Mesothelial cell of epicardium (in vitro differentiated cells): ENCODE measurements around the gene ME3. TPM values are rescaled to one million over a fixed set of nuclear protein-coding genes. Genes with fewer than 3 reads are reported as not detected.
A peak's percentile ranks its signal among the peaks of the same experiment; 100 is the strongest.

Experiments
- DNase-seq, 2 experiments: peaks; one replicate each; pipeline ENCODE4 v3.0.0; 2021; ENCODE audit warnings: low spot score in 2 of 2; ENCODE audit not compliant: unreplicated experiment in 2 of 2
- H3K27ac Mint-ChIP-seq: 2 replicates; pipeline ENCODE4 v1.8.0; 2021; ENCODE audit warnings: mixed read lengths
- H3K27me3 Mint-ChIP-seq: 2 replicates; pipeline ENCODE4 v1.8.0; 2021; ENCODE audit warnings: low read depth, mixed read lengths
- H3K36me3 Mint-ChIP-seq: 2 replicates; pipeline ENCODE4 v1.8.0; 2021; ENCODE audit warnings: mixed read lengths
- H3K4me1 Mint-ChIP-seq: 2 replicates; pipeline ENCODE4 v1.8.0; 2021; ENCODE audit warnings: mixed read lengths
- H3K4me3 Mint-ChIP-seq: 2 replicates; pipeline ENCODE4 v1.8.0; 2021; ENCODE audit warnings: mild to moderate bottlenecking, moderate library complexity, mixed read lengths
- H3K9me3 Mint-ChIP-seq: 2 replicates; pipeline ENCODE4 v1.8.0; 2021; ENCODE audit warnings: mixed read lengths
- CTCF ChIP-seq: fragments of 200-600 bp; sonication (generic); IDR thresholded peaks from one replicate; pipeline ENCODE4 v1.5.0; 2021; ENCODE audit warnings: antibody characterized with exemption; ENCODE audit not compliant: unreplicated experiment
- total RNA-seq: library from RNA; stranded (reverse); gene quantifications from 3 replicates; pipeline ENCODE4 v1.2.1, GENCODE V29; 2021

ME3 gene
- total RNA-seq, 1 donor from 2014 or later = 11.8 TPM

DNA sequence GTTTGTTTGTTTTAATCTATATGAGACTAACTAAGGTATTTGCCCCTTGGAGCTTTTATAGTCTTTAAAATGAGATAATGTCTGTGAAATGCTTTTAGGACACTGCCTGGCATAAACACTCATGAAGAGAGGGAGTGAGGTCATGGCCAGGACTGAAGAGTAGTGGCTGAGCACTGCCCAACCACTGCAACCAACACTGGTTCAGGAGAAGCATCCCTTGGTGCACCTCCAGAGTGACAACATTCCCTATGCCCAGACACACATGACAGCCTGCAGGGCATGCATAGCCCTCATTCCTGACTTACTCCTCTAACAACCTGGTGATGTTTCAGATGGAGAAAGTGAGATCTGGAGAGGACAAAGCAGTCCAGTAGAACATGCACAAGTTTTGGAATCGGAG lies 36.1 kb downstream of the ME3 start:
- Mint-ChIP-seq H3K27me3 (no peaks in the 10 kb centered on the region), H3K27ac (no peak overlapping the region), H3K9me3 (no peaks in the 10 kb centered on the region), H3K4me1 (peaks cover 7% of the 10 kb centered on the region), H3K4me3 (no peak overlapping the region), H3K36me3 (no peaks in the 10 kb centered on the region)
- no peak for TF ChIP-seq CTCF
- no peak for DNase-seq

GRCh38 chr11:86632499-86633269 lies 39.7 kb downstream of the ME3 start:
- no peaks in the 10 kb centered on the region for H3K36me3 Mint-ChIP-seq
- no peak for DNase-seq
- peaks cover 3% of the 10 kb centered on the region for H3K4me1 Mint-ChIP-seq
- H3K27me3 Mint-ChIP-seq = no peaks in the 10 kb centered on the region
- no peaks in the 10 kb centered on the region for H3K9me3 Mint-ChIP-seq
- H3K4me3 Mint-ChIP-seq = no peak overlapping the region
- no peak for TF ChIP-seq CTCF
- H3K27ac Mint-ChIP-seq = no peak overlapping the region

DNA sequence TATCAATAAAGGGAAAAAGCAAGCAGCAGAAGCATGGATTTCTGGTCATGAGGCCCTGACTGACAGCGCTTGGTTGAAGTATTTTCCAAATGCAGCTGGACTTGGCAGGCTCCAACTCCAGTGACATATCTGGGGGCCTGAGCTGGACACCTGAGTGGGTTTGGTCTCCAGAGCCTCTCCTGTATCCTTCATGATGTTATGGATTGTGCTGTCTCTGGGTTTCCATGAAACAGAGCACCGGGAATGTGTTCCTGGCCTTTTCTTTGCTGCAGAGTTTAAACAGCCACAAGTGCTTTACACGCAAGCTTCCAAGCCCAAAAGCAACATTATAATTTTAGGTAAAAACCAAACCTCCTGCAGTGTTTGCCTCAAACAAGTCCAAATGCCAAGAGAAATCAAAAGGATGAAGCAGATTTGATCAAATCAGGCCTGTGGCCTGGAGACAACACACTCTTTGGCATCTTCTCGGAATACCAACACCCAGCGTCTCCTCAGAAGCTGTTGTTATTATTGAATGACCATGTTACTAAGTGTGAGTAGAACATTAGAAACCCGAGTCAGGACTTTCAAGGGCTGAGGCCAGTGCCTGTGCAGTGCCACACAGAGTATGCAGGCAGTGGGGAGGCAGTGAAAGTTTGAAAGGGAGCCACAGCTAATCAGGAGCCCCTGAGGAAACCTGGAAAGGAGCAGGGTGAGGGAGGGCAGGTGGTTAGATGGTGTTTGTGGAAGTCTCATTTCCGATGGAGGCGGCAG lies 42.0 kb downstream of the ME3 start:
- no peak overlapping the region for H3K4me3 Mint-ChIP-seq
- H3K27me3 Mint-ChIP-seq = no peaks in the 10 kb centered on the region
- H3K27ac Mint-ChIP-seq = no peak overlapping the region
- peaks cover 3% of the 10 kb centered on the region for H3K9me3 Mint-ChIP-seq
- TF ChIP-seq CTCF = no peak
- no peak for DNase-seq
- H3K4me1 Mint-ChIP-seq = peaks cover 3% of the 10 kb centered on the region
- H3K36me3 Mint-ChIP-seq = no peaks in the 10 kb centered on the region

GRCh38 chr11:86629045-86629706 lies 43.2 kb downstream of the ME3 start:
- Mint-ChIP-seq H3K27me3 (no peaks in the 10 kb centered on the region), H3K36me3 (no peaks in the 10 kb centered on the region), H3K9me3 (peaks cover 3% of the 10 kb centered on the region), H3K4me3 (no peak overlapping the region), H3K4me1 (peaks cover 3% of the 10 kb centered on the region), H3K27ac (peak overlapping the region; percentile 18)
- no peak for TF ChIP-seq CTCF
- DNase-seq = no peak

- Mint-ChIP-seq H3K9me3 (peaks cover 3% of the 10 kb centered on the region), H3K4me1 (peaks cover 13% of the 10 kb centered on the region), H3K27ac (no peak overlapping the region), H3K36me3 (no peaks in the 10 kb centered on the region), H3K27me3 (no peaks in the 10 kb centered on the region), H3K4me3 (no peak overlapping the region)
- TF ChIP-seq CTCF = no peak
- DNase-seq = no peak
These were observed 44.5 kb downstream of the ME3 start for GRCh38 chr11:86627776-86628455.
